ENCODE data around the gene TSC1. TPM values are rescaled to one million over a fixed set of nuclear protein-coding genes. Genes with fewer than 3 reads are reported as not detected.
"Not testable (repeated sequence)": the region's sequence is repeated elsewhere in the genome, so short reads cannot be mapped to it uniquely, and the experiment has no call there.

The TSC1 gene
- total RNA-seq: 20.8 and 22.3 TPM in 2 replicates

- Histone ChIP-seq H3K27me3 (ENCODE audit: control insufficient read depth, insufficient read depth, low read length) (no peaks in the 10 kb centered on the region), H3K36me3 (ENCODE audit: control insufficient read depth, insufficient read depth, low read length) (no peaks in the 10 kb centered on the region), H3K4me3 (ENCODE audit: low read depth, low read length) (peak within 1 kb of the TSS; percentile 95)
- FAIRE-seq: no peak
- no peak for TF ChIP-seq CTCF (IDR thresholded peaks at IDR 0.05; ENCODE audit: insufficient read depth, low read length, severe bottlenecking)
- DNase-seq (ENCODE audit: low read depth): peak; percentile 76
Measured at GRCh38 chr9:132944294-132945185, at the start of gene TSC1. TSC1 (minus strand) TSS chr9:132944616; CDS start chr9:132928872, 15,744 bp downstream.

- DNase-seq (ENCODE audit: low read depth) (peak; percentile 76), FAIRE-seq (no peak)
- peaks cover 3% of the 10 kb centered on the region for H3K27me3 ChIP-seq (ENCODE audit: control insufficient read depth, insufficient read depth, low read length)
- H3K4me3 ChIP-seq (ENCODE audit: low read depth, low read length): no peak overlapping the region
- H3K36me3 ChIP-seq (ENCODE audit: control insufficient read depth, insufficient read depth, low read length): no peaks in the 10 kb centered on the region
- TF ChIP-seq CTCF (IDR thresholded peaks at IDR 0.05; ENCODE audit: insufficient read depth, low read length, severe bottlenecking): no peak
Measured at GRCh38 chr9:132993511-132993939, 49.1 kb upstream of the TSC1 start.

GRCh38 chr9:132991351-132992300, 47.2 kb upstream of the TSC1 start:
- H3K36me3 ChIP-seq (ENCODE audit: control insufficient read depth, insufficient read depth, low read length): no peaks in the 10 kb centered on the region

GRCh38 chr9:132990781-132991180, 46.4 kb upstream of the TSC1 start:
- FAIRE-seq (no peak), DNase-seq (ENCODE audit: low read depth) (no peak)
- Histone ChIP-seq H3K4me3 (ENCODE audit: low read depth, low read length) (no peak overlapping the region), H3K27me3 (ENCODE audit: control insufficient read depth, insufficient read depth, low read length) (peaks cover 4% of the 10 kb centered on the region), H3K36me3 (ENCODE audit: control insufficient read depth, insufficient read depth, low read length) (no peaks in the 10 kb centered on the region)
- no peak for TF ChIP-seq CTCF (IDR thresholded peaks at IDR 0.05; ENCODE audit: insufficient read depth, low read length, severe bottlenecking)

More at GRCh38 chr9:132991351-132992300, 47.2 kb upstream of the TSC1 start:
- H3K27me3 ChIP-seq (ENCODE audit: control insufficient read depth, insufficient read depth, low read length): peaks cover 3% of the 10 kb centered on the region
- DNase-seq (ENCODE audit: low read depth) (no peak), FAIRE-seq (no peak)
- TF ChIP-seq CTCF (IDR thresholded peaks at IDR 0.05; ENCODE audit: insufficient read depth, low read length, severe bottlenecking): no peak
- H3K4me3 ChIP-seq (ENCODE audit: low read depth, low read length): no peak overlapping the region

GRCh38 chr9:132989998-132990557, 45.7 kb upstream of the TSC1 start:
- not testable (repeated sequence) for FAIRE-seq; DNase-seq (ENCODE audit: low read depth); H3K4me3 ChIP-seq (ENCODE audit: low read depth, low read length); H3K36me3 ChIP-seq (ENCODE audit: control insufficient read depth, insufficient read depth, low read length); H3K27me3 ChIP-seq (ENCODE audit: control insufficient read depth, insufficient read depth, low read length)

Data from bronchial epithelial cell (primary cell).